CD4-positive, CD25-positive, alpha-beta regulatory T cell (primary cell): Measurements from ENCODE around the gene P2RY11. TPM values are rescaled to one million over a fixed set of nuclear protein-coding genes. Genes with fewer than 3 reads are reported as not detected.

Source experiments
- ATAC-seq, 2 donors: fragments of 150-1000 bp; cut with Tn5 transposase; one replicate each; pipeline ENCODE4 v1.10.0; 2021; ENCODE audit warnings: low read depth in 2 of 2, moderate number of reproducible peaks in 2 of 2, moderate library complexity in 1 of 2
- DNase-seq, 3 donors: peaks; one replicate each; pipeline versions ENCODE4 v3.0.0 to v3.0.0-alpha.2; 2012 to 2022; ENCODE audit warnings: mixed read lengths in 1 of 3
- H3K27ac ChIP-seq: one replicate; pipeline ENCODE4 v1.7.0; 2013; ENCODE audit warnings: mild to moderate bottlenecking, low read length; ENCODE audit not compliant: insufficient read depth, poor library complexity, severe bottlenecking
- H3K27me3 ChIP-seq: one replicate; pipeline ENCODE4 v1.7.0; 2013; ENCODE audit warnings: low read length; ENCODE audit not compliant: control insufficient read depth, insufficient read depth
- H3K36me3 ChIP-seq: one replicate; pipeline ENCODE4 v1.7.0; 2013; ENCODE audit warnings: mild to moderate bottlenecking, low read length, moderate library complexity; ENCODE audit not compliant: control insufficient read depth, insufficient read depth
- H3K4me1 ChIP-seq: 2 replicates; pipeline ENCODE4 v1.7.0; 2013; ENCODE audit warnings: mild to moderate bottlenecking, low read length; ENCODE audit not compliant: insufficient read depth, control insufficient read depth, poor library complexity, severe bottlenecking
- H3K4me3 ChIP-seq: one replicate; pipeline ENCODE4 v1.7.0; 2013; ENCODE audit warnings: low read depth, mild to moderate bottlenecking, low read length, moderate library complexity
- H3K9me3 ChIP-seq, 2 experiments: 1 replicate in 1 of 2; 2 replicates in 1 of 2; pipeline ENCODE4 v1.7.0; 2013; ENCODE audit warnings: low read length in 2 of 2, mild to moderate bottlenecking in 1 of 2, moderate library complexity in 1 of 2; ENCODE audit not compliant: control insufficient read depth in 2 of 2
- H3K27ac Mint-ChIP-seq, 3 donors: one replicate each; pipeline ENCODE4 v1.8.0; 2020 to 2022; ENCODE audit warnings: mild to moderate bottlenecking in 3 of 3, mixed read lengths in 3 of 3, moderate library complexity in 2 of 3
- H3K27me3 Mint-ChIP-seq: one replicate; pipeline ENCODE4 v1.8.0; 2022; ENCODE audit warnings: mild to moderate bottlenecking, mixed read lengths
- H3K36me3 Mint-ChIP-seq: one replicate; pipeline ENCODE4 v1.8.0; 2020; ENCODE audit warnings: mixed read lengths
- H3K4me1 Mint-ChIP-seq, 4 donors: one replicate each; pipeline ENCODE4 v1.8.0; 2020 to 2022; ENCODE audit warnings: mixed read lengths in 4 of 4, mild to moderate bottlenecking in 1 of 4
- H3K4me3 Mint-ChIP-seq, 4 donors: one replicate each; pipeline ENCODE4 v1.8.0; 2020 to 2022; ENCODE audit warnings: mild to moderate bottlenecking in 4 of 4, mixed read lengths in 4 of 4, moderate library complexity in 3 of 4
- H3K9me3 Mint-ChIP-seq, 7 donors: one replicate each; pipeline ENCODE4 v1.8.0; 2020 to 2022; ENCODE audit warnings: mixed read lengths in 7 of 7, mild to moderate bottlenecking in 3 of 7, moderate library complexity in 2 of 7
- polyA plus RNA-seq, 4 donors: library from polyadenylated mRNA; unstranded; fragments of 300-500 nt; fragmentation: Illumina TruSeq; gene quantifications; one replicate each; pipeline ENCODE4 v1.2.3, GENCODE V29; 2021
- total RNA-seq: library from RNA; stranded (reverse); gene quantifications from one replicate; pipeline ENCODE4 v1.2.3, GENCODE V29; 2022

P2RY11 gene
- total and polyA plus RNA-seq, 5 donors from 2014 or later = 0.64 to 23.0 (median 2.0) TPM

- ATAC-seq = no peak
- no peak overlapping the region for H3K27ac ChIP-seq
- peaks cover 0 to 1% (median 0%) of the 10 kb centered on the region in 7 donors for H3K9me3 Mint-ChIP-seq
- H3K27me3 ChIP-seq = no peaks in the 10 kb centered on the region
- peaks cover 58% of the 10 kb centered on the region for H3K36me3 ChIP-seq
- no peak overlapping the region for H3K4me3 Mint-ChIP-seq
- no peaks in the 10 kb centered on the region for H3K27me3 Mint-ChIP-seq
- peaks cover 47% of the 10 kb centered on the region for H3K36me3 Mint-ChIP-seq
- no peaks in the 10 kb centered on the region for H3K9me3 ChIP-seq
- H3K4me1 ChIP-seq = peaks cover 43% of the 10 kb centered on the region
- H3K27ac Mint-ChIP-seq = peak overlapping the region; percentile 32 to 100 (median 92)
- DNase-seq = no peak
- H3K4me1 Mint-ChIP-seq = peaks cover 4 to 48% (median 15%) of the 10 kb centered on the region in 4 donors
- H3K4me3 ChIP-seq = no peak overlapping the region
These were observed 34.6 kb downstream of the P2RY11 start for GRCh38 chr19:10146142-10146541.

- Histone ChIP-seq H3K4me1 (peaks cover 10% of the 10 kb centered on the region), H3K9me3 (no peaks in the 10 kb centered on the region), H3K27me3 (no peaks in the 10 kb centered on the region), H3K4me3 (no peak overlapping the region), H3K27ac (no peak overlapping the region), H3K36me3 (peaks cover 82% of the 10 kb centered on the region)
- Mint-ChIP-seq H3K9me3 (no peaks in the 10 kb centered on the region), H3K4me1 (peaks cover 0 to 16% (median 0%) of the 10 kb centered on the region in 4 donors), H3K36me3 (peaks cover 49% of the 10 kb centered on the region), H3K27ac (no peak overlapping the region), H3K4me3 (no peak overlapping the region), H3K27me3 (no peaks in the 10 kb centered on the region)
- ATAC-seq (no peak), DNase-seq (no peak)
These were observed 37.9 kb downstream of the P2RY11 start for GRCh38 chr19:10149427-10149826.

- Mint-ChIP-seq H3K27ac (peak overlapping the region in 1 of 3 donors; percentile 66), H3K4me1 (peaks cover 0 to 4% (median 0%) of the 10 kb centered on the region in 4 donors), H3K27me3 (no peaks in the 10 kb centered on the region), H3K9me3 (no peaks in the 10 kb centered on the region), H3K36me3 (peaks cover 42% of the 10 kb centered on the region), H3K4me3 (peak overlapping the region in 1 of 4 donors; percentile 90)
- H3K27me3 ChIP-seq = no peaks in the 10 kb centered on the region
- ATAC-seq (no peak), DNase-seq (no peak)
- H3K4me1 ChIP-seq = no peaks in the 10 kb centered on the region
- no peaks in the 10 kb centered on the region for H3K9me3 ChIP-seq
- no peak overlapping the region for H3K27ac ChIP-seq
- H3K36me3 ChIP-seq = peaks cover 83% of the 10 kb centered on the region
- H3K4me3 ChIP-seq = no peak overlapping the region
These were observed 40.0 kb downstream of the P2RY11 start for GRCh38 chr19:10151521-10151920.

GRCh38 chr19:10152100-10152499 lies 40.6 kb downstream of the P2RY11 start:
- Mint-ChIP-seq H3K4me1 (peaks cover 0 to 4% (median 0%) of the 10 kb centered on the region in 4 donors), H3K27ac (no peak overlapping the region), H3K27me3 (no peaks in the 10 kb centered on the region), H3K4me3 (no peak overlapping the region), H3K36me3 (peaks cover 44% of the 10 kb centered on the region), H3K9me3 (no peaks in the 10 kb centered on the region)
- H3K9me3 ChIP-seq = no peaks in the 10 kb centered on the region
- no peak overlapping the region for H3K27ac ChIP-seq
- no peaks in the 10 kb centered on the region for H3K4me1 ChIP-seq
- H3K27me3 ChIP-seq = no peaks in the 10 kb centered on the region
- no peak for ATAC-seq
- DNase-seq = no peak
- H3K4me3 ChIP-seq = no peak overlapping the region
- peaks cover 83% of the 10 kb centered on the region for H3K36me3 ChIP-seq

GRCh38 chr19:10155839-10156238 lies 44.3 kb downstream of the P2RY11 start:
- peaks cover 95% of the 10 kb centered on the region for H3K36me3 ChIP-seq
- ATAC-seq (no peak), DNase-seq (no peak)
- Mint-ChIP-seq H3K4me1 (no peaks in the 10 kb centered on the region), H3K4me3 (no peak overlapping the region), H3K27me3 (no peaks in the 10 kb centered on the region), H3K36me3 (peaks cover 40% of the 10 kb centered on the region), H3K27ac (no peak overlapping the region), H3K9me3 (no peaks in the 10 kb centered on the region)
- H3K4me3 ChIP-seq = no peak overlapping the region
- H3K4me1 ChIP-seq = no peaks in the 10 kb centered on the region
- no peaks in the 10 kb centered on the region for H3K27me3 ChIP-seq
- no peak overlapping the region for H3K27ac ChIP-seq
- no peaks in the 10 kb centered on the region for H3K9me3 ChIP-seq

- no peaks in the 10 kb centered on the region for H3K9me3 ChIP-seq
- H3K27ac Mint-ChIP-seq = no peak overlapping the region
- peaks cover 95% of the 10 kb centered on the region for H3K36me3 ChIP-seq
- H3K27ac ChIP-seq = no peak overlapping the region
- DNase-seq (no peak), ATAC-seq (no peak)
- H3K4me3 ChIP-seq = no peak overlapping the region
- H3K27me3 Mint-ChIP-seq = no peaks in the 10 kb centered on the region
- H3K4me1 ChIP-seq = no peaks in the 10 kb centered on the region
- H3K4me3 Mint-ChIP-seq = no peak overlapping the region
- H3K27me3 ChIP-seq = no peaks in the 10 kb centered on the region
- peaks cover 36% of the 10 kb centered on the region for H3K36me3 Mint-ChIP-seq
- no peaks in the 10 kb centered on the region for H3K4me1 Mint-ChIP-seq
- H3K9me3 Mint-ChIP-seq = no peaks in the 10 kb centered on the region
These were observed 46.6 kb downstream of the P2RY11 start for GRCh38 chr19:10158071-10158470.

- Histone ChIP-seq H3K36me3 (peaks cover 97% of the 10 kb centered on the region), H3K27ac (no peak overlapping the region), H3K27me3 (no peaks in the 10 kb centered on the region), H3K4me1 (no peaks in the 10 kb centered on the region), H3K4me3 (no peak overlapping the region), H3K9me3 (no peaks in the 10 kb centered on the region)
- H3K36me3 Mint-ChIP-seq = peaks cover 39% of the 10 kb centered on the region
- H3K27ac Mint-ChIP-seq = no peak overlapping the region
- H3K4me3 Mint-ChIP-seq = no peak overlapping the region
- no peaks in the 10 kb centered on the region for H3K4me1 Mint-ChIP-seq
- DNase-seq = no peak
- no peaks in the 10 kb centered on the region for H3K9me3 Mint-ChIP-seq
- H3K27me3 Mint-ChIP-seq = no peaks in the 10 kb centered on the region
- no peak for ATAC-seq
These were observed 47.0 kb downstream of the P2RY11 start for GRCh38 chr19:10158485-10158884.

- Histone ChIP-seq H3K27me3 (no peaks in the 10 kb centered on the region), H3K9me3 (no peaks in the 10 kb centered on the region), H3K36me3 (peaks cover 92% of the 10 kb centered on the region), H3K4me1 (no peaks in the 10 kb centered on the region), H3K4me3 (no peak overlapping the region), H3K27ac (no peak overlapping the region)
- Mint-ChIP-seq H3K27ac (peak overlapping the region in 1 of 3 donors; percentile 32), H3K4me1 (no peaks in the 10 kb centered on the region), H3K9me3 (no peaks in the 10 kb centered on the region), H3K36me3 (peaks cover 33% of the 10 kb centered on the region), H3K4me3 (no peak overlapping the region), H3K27me3 (no peaks in the 10 kb centered on the region)
- no peak for ATAC-seq
- DNase-seq = no peak
These were observed 48.1 kb downstream of the P2RY11 start for GRCh38 chr19:10159610-10160009.
